GM13976 (cell line): ENCODE data around the gene PIEZO2.

Experiments used
- DNase-seq: peaks from one replicate; pipeline ENCODE4 v3.0.0; 2012; ENCODE audit warnings: low spot score
- CTCF ChIP-seq: IDR thresholded peaks from 2 replicates; pipeline ENCODE4 v1.5.1; 2012; ENCODE audit warnings: borderline replicate concordance, mild to moderate bottlenecking; ENCODE audit not compliant: insufficient read depth; ENCODE audit errors: extremely low read depth, missing control alignments, control extremely low read depth
- in situ Hi-C: fragments of 300-500 bp; cut with MboI; formaldehyde crosslinking; loops from one replicate; pipeline ENCODE4 v1.12.0; 2022; ENCODE audit warnings: low sequenced_read_pairs, mixed read lengths, inconsistent platforms; ENCODE audit not compliant: unreplicated experiment

PIEZO2 gene

GRCh38 chr18:11029021-11029420 lies 120.3 kb downstream of the PIEZO2 start:
- TF ChIP-seq CTCF = no peak
- no peak for DNase-seq
- in situ Hi-C loops = loop anchor here (25.0 kb wide), 1 partner anchor 108 kb away; the partner anchor contains the start of gene PIEZO2

- in situ Hi-C loops = loop anchor here (25.0 kb wide), 1 partner anchor 109 kb away; the partner anchor contains the start of gene PIEZO2
- peak; percentile 69 for DNase-seq
Measured at GRCh38 chr18:11027862-11028261, 121.5 kb downstream of the PIEZO2 start.

GRCh38 chr18:11025671-11026070 lies 123.7 kb downstream of the PIEZO2 start:
- DNase-seq = no peak
- in situ Hi-C loops = loop anchor here (25.0 kb wide), 1 partner anchor 112 kb away; the partner anchor contains the start of gene PIEZO2

More at GRCh38 chr18:11027862-11028261, 121.5 kb downstream of the PIEZO2 start:
- no peak for TF ChIP-seq CTCF

GRCh38 chr18:11024928-11025669 lies 124.3 kb downstream of the PIEZO2 start:
- DNase-seq = no peak
- no peak for TF ChIP-seq CTCF
- in situ Hi-C loops = loop anchor here (25.0 kb wide), 1 partner anchor 112 kb away; the partner anchor contains the start of gene PIEZO2

More at GRCh38 chr18:11025671-11026070, 123.7 kb downstream of the PIEZO2 start:
- TF ChIP-seq CTCF = no peak

- no peak for TF ChIP-seq CTCF
- in situ Hi-C loops = no loop called here
- DNase-seq = no peak
Measured at GRCh38 chr18:11021477-11021876, 127.9 kb downstream of the PIEZO2 start.

GRCh38 chr18:11020877-11021414 lies 128.4 kb downstream of the PIEZO2 start:
- no peak for DNase-seq
- in situ Hi-C loops = no loop called here
- TF ChIP-seq CTCF = no peak
